T-helper 1 cell (primary cell): ENCODE measurements around the gene PDLIM4.

Experiments used
- DNase-seq, 5 donors: peaks; one replicate each; pipeline ENCODE4 v3.0.0-alpha.2; 2012 to 2020

Gene PDLIM4

GRCh38 chr5:132227485-132228240 lies 29.8 kb upstream of the PDLIM4 start, which contains the start of gene P4HA2:
TSS of gene P4HA2 (minus strand) at chr5:132227853. CDS start at chr5:132218626, 9,227 bp downstream.
- peak in 2 of 5 donors; percentile 6 to 36 for DNase-seq

GRCh38 chr5:132228241-132229035 lies 29.1 kb upstream of the PDLIM4 start:
- no peak for DNase-seq

GRCh38 chr5:132229236-132229635 lies 28.3 kb upstream of the PDLIM4 start:
- no peak for DNase-seq

DNA sequence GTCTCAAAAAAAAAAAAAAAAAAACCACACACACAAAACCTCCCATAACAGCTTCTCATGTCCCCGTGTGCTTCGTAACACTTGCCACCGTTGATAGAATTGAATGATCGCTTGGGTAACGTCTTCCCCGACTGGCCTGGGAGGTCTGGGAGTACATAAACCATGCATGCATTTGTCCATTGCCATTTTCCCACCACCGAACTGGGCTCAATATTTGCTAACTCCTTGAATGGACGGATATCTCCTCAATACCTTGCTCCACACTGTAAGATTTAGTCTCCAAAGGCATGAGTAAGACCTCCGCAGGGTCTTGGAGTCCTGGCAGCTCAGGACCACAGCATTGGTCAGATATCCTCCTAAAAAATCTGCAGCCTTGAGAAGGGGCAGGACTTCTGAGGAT lies 26.6 kb upstream of the PDLIM4 start:
- DNase-seq: no peak

GRCh38 chr5:132232465-132232864 lies 25.0 kb upstream of the PDLIM4 start:
- no peak for DNase-seq

DNA sequence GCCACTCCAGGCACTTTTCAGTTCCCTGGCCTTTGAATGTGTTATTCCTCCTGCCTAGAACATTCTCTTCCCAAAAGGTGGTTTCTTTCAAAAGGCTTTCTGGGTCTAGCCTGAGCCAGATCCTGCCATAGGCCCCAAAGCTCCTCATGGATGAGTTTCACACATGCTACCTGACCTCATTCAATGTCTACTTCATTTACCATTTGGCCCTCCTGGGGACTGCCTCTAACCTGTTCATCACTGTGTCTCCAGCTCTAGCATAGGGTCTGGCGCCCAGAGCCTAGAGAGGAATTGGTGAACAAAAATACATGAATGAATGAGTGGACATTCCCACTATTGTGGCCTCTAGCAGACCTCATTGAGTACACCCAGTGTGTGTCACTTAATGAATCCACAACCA lies 24.4 kb upstream of the PDLIM4 start:
- DNase-seq: no peak

- DNase-seq: no peak
Observed at GRCh38 chr5:132233811-132234683, 23.4 kb upstream of the PDLIM4 start.

DNA sequence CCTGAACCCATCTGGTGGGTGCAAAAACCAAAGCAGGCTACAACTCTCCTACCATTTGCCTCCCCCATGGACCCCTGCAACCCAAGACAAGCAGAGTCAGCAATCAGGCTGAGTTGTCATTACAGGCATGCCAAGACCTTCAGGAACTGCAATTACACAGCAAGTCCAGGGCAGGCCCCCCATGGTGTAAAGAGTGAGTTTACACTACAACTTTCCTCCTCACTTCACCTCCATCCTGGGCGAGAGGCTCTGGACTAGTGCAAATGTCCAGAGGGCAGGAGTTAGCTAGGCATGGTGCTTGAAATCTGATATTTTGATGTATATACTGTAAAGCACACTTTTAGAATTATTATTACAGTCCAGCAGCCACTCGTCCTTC lies 22.8 kb upstream of the PDLIM4 start:
- no peak for DNase-seq

DNA sequence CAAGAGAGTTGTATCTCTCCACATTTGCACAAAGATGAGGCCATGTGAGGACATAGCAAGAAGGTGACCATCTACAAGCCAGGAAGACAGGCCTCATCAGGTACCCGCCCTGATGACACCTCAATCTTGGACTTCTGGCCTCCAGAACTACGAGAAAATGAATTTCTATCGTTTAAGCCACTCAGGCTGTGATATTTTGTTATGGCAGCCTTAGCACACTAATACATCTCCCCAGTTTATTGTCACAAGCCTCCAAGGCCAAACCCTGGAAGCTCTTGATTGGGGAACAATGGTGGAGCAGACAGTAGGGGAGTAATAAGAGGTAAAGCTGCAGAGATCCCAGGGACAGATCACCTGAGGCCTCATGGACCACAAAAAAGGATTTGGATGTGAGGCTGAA lies 22.2 kb upstream of the PDLIM4 start:
- no peak for DNase-seq

DNA sequence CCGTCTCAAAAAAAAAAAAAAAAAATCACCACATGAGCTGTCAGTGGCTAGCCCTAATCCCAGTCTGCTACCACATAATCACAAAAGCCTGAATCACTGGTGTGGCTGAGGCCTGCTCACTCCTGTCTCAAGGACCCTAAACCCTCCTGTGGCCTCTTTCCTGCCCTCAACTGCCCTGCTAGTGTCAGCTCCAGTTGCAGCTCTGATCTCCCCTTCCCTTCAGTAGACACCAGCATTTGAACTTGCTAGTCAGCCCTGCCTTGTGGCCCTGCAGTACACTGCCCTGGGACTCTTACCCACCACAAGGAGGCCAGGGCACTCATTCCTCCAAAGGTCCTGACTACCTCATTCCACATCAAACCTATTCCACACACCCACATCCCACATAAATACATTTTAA lies 20.4 kb upstream of the PDLIM4 start:
- no peak for DNase-seq

- DNase-seq: no peak
Observed at GRCh38 chr5:132237670-132238069, 19.8 kb upstream of the PDLIM4 start.

GRCh38 chr5:132238169-132238744 lies 19.2 kb upstream of the PDLIM4 start:
- DNase-seq: peak in 4 of 5 donors; percentile 26 to 62 (median 52)

DNA sequence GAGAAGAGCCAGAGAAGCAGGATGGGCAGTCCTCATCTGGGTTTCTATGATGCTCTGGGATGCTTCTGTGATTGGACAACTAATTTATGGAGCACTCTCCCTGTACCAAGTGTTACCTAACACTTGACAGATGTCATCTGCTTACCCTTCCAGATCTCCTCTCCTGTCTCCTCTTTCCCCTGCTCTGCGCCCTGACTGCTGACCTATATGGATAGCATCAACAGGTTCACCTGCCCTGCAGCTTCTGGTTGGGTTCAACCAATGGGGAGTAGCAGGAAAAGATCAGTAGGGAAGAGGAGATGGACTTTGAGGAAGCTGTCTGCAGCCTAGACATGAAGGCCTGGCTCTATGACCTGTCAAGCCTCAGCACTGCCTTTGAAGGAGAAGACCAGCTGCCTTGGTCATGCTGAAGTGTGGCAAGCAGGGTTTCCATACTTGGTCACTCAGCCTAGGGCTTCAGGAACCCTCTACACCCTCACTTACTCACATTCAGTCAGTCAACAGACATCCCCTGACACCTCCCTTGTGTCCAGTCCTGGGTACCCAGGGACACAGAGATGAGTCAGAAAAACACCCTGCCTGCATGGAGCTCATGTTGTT lies 18.5 kb upstream of the PDLIM4 start:
- DNase-seq: no peak

GRCh38 chr5:132239776-132240175 lies 17.7 kb upstream of the PDLIM4 start:
- DNase-seq: no peak

DNA sequence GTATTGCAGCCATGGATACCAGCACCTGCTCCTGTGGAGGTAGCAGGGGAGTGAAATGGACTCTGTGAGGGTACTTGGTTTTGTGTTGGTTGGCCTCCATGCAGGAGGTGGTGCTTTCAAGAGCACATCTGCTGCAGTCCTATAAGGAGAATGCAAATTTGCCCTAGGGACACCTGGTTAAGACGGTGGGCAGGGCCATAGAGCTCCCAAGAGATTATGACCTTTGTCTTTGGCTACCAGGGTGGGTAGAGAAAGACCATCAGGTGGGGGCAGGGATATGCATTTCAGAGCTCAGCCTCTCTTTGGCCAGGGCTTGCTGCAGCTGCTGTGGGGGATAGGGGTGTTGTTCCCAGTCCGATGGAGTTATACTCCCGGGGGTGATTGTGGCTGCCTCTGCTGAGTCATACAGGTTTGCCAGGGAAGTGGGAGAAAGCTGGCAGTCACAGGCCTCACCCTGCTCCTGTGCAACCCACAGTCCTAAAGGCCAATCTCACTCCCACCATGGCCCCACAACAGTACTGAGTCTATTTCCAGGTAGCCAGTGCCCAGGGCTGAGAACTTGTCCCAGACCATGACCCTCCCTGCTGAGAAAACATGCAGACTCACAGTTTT lies 14.0 kb upstream of the PDLIM4 start:
- no peak for DNase-seq

DNA sequence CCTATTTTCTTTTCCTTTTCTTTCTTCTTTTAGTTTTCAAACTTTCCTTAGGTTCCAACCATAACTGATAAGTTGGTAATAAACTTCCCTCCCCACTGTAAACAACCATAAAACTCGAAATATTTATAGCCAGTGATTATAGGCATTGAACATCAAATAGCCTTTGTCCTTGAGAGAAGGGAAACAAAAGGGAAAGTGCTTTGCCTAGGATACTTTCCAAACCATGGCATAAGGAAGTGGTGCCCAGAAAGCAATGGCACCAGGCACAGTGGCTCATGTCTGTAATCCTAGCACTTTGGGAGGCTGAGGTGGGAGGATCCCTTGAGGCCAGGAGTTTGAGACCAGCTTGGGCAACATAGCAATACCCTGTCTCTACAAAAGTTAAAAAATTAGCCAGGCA lies 11.9 kb upstream of the PDLIM4 start:
- DNase-seq: no peak

DNA sequence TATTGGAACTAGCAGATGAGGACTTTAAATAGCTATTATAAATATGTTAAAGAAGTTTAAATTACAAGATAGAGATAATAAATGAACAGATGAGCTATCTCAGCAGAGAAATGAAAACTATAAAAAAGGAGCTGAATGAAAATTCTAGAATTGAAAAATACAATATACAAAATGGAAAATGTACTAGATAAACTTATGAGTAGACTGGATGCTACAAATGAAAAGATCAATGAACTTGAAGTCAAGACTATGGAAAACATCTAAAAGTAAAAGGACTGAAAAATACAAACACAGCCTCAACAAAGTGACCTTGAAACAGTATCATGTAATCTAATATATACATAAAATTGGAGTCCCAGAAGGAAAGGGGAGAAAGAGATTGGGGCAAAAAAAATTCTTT lies 10.7 kb upstream of the PDLIM4 start:
- DNase-seq: no peak

GRCh38 chr5:132250547-132250946 lies 6.9 kb upstream of the PDLIM4 start:
- no peak for DNase-seq

DNA sequence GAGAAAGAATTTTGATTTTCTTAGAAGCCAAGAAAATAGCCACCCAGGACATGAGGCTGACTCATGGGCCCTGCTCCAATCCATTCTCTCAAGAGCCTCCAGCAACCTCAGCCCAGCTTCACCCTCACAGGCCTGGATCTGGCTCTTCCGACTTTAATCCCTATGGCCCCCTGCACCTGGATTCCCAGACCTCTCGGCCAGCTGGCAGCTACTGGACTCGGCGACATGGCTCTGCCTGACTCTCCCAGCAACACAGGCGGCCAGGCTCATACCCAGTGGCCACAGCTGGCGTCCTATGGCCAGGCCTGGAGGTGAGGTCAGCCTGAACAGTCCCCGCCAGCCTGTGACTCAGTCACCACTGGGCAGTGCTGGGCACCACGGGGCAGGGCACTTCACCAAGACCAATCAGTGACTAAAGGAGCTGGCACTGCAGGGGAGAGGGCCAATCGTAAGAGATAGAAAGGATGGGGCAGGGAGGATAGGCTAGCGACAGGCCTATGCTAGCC lies 6.2 kb upstream of the PDLIM4 start:
- no peak for DNase-seq

DNA sequence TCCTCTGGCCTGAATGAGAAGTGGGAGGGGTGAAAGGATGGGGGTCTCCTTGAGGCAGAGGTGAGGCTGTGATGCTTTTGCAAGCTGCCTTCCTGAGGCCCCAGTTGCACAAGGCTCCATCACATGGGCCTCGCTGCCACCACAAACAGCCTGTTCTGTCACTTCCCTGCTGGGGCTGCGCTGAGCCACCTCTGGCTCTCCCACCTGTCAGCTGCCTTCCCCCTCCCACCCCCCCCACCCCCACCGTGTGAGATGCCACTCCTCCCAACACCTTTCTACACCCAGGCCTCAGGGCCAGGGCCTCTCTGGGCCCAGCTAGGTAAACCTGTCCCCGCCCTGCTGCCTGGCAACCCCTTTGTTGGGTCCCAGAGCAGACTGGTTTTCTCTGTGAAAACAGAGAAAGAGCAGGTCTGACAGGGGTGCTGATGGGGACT lies 4.5 kb upstream of the PDLIM4 start:
- no peak for DNase-seq

GRCh38 chr5:132253452-132254320 lies 3.8 kb upstream of the PDLIM4 start:
- no peak for DNase-seq
